GM21619 (cell line): ENCODE results near the gene CDK6.

Experiments used
- ATAC-seq: cut with Tn5 transposase; IDR thresholded peaks from one replicate; pipeline ENCODE4 v1.9.1; 2021; ENCODE audit not compliant: unreplicated experiment

Gene CDK6

DNA sequence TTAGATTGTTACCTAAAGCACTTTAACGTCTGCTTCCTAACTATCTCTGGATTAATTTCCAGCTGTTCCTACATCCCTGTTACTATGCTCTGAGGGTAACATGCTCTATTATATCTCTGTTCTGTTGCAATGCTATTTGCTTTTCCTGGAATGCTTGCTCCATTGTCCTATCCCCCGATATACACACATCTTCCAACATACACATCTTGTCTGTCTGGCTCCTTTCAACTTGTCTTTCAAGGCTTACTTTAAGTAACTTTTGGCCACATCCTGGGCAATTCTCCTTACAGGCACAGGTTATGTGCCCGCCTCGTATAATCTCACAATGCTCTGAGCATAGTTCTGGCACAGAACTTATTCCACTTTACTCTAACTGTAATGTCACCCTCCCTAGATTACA lies 96.2 kb downstream of the CDK6 start:
- ATAC-seq, result no peak

DNA sequence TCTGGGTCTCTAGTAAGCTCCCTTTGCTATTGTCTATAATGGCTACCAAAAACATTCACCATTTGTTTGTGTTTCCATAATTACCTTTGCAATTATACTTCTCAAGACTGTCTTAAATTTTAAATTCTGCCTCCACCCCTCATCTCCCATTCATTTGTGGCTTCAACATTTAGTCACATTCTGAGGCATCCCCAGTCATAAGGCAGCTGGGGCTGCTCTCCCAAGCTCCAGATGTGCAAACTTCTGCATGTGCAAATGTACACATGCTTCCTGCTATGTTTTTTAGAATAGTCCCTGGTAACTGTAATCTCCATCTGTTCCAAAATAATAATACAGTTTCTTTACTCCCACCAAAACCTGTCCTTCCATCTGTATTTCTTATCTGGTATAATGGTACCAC lies 97.3 kb downstream of the CDK6 start:
- ATAC-seq, result no peak

DNA sequence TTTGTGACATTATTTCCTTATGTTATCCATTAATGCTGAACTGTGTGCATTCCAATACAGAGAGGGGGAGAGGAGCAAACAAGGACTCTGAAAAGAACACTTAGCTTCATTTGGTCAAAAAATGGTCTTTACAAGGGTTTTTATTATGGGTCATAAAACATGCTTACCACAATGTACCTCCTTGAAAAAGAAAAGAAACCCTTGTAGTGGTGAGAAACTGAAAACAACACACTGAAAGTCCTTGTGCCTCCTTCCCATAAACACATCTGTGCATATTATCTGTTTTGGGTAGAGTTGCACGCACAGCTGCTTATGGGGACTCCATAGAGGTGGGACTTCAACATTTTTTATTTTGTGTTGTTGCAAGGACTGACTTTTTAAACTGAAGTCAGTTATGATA lies 98.7 kb downstream of the CDK6 start:
- peak; percentile 85 for ATAC-seq

DNA sequence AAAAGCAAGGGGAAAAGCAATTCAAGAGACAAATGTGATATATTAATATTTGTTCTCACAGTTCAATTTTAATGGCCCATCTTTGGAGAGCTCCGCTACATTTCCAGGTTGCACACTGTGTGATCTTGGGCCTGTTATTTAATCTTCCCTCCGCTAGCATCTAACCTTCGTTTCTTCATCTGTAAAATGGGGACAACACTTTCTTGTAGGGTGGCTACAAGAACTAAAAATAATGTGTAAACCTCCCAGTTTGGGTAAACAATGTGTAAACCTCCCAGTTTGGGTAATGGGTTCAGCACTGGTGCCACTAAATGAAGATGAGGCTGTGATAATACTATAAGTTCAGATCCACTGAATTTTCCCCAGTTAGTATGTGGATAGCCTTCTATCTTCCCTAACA lies 99.5 kb downstream of the CDK6 start:
- ATAC-seq, result no peak

DNA sequence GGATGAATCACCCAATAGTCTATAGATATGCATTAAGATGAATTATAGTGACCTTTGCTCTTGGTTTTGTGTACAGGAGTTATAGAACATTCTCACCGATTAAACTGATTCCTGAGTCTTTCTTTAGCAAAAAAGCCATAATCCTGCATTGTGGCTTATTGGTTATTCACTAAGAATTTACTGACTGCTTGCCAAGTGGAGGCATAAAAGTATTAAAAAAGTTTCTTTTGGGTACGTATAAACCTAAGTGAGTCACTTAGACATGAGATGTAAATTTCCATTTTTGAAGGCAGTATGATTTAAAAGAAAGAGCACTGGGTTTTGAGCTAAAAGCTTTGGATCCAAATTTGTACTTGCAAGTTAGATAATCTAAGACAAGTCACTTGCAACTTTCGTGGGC lies 100.7 kb downstream of the CDK6 start:
- no peak for ATAC-seq

DNA sequence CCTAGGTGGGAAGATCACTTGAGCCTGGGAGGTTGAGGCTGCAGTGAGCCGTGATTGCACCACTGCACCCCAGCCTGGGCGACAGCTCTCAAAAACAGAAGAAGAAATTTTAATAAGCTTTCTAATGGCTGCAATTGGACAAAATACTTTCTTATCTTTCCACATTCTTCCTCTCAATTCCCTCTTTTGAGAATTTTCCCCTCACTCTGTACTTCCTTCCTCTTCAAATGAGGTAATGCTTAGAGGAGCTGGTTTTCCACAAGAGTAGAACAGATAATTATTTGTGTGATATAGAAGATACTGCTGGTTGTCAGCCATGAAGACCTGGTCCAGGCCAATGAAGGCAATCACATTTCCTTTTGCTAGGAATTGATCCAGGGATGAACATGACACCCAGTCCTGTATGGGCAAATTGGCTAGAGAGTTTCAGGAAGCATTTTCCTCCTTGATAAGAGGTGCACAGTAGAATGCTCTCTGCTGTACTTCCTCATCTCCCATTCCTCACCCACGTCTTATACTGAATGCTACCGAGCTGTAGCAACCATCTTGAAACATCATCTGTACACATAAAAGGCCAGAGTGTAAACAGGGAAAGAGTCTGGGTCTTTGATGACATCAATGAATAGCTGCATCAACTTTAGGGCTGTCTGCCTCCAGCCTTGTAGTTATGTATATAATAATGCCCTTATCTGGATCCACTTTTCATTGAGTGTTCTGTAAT lies 103.9 kb downstream of the CDK6 start:
- ATAC-seq, result no peak

DNA sequence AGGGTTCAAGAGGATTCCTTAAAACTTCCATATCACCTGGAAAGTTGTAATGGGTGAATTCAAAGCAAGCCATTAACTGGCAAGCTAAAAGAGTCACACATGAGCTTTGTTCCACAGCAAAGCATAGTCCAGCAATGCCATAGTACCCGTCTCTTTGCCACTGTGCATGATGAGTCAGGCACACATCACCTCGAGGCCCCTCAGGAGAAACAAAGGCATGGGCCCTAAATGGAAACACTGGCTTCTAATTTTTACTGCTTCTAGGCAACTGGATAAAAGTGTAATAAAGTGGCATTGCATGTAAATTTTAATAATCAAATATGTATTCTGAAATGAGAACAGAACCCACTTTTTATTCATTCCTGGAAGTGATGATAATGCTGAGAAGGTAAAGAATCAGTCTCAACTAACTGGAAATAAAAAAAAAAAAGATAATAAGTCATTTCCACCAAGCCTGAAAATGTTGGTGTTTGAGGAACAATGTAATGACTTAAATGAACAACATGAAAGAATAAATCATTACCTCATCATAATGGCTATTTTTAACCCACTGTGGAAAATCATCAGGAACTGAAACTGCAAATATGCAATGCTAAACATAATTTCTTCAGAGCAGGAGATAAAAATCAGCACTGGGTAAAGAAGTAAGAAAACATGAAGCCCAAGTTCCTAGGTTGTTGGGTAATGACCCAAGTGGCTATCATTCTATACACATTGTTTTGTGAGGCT lies 104.9 kb downstream of the CDK6 start:
- ATAC-seq, result peak; percentile 40

DNA sequence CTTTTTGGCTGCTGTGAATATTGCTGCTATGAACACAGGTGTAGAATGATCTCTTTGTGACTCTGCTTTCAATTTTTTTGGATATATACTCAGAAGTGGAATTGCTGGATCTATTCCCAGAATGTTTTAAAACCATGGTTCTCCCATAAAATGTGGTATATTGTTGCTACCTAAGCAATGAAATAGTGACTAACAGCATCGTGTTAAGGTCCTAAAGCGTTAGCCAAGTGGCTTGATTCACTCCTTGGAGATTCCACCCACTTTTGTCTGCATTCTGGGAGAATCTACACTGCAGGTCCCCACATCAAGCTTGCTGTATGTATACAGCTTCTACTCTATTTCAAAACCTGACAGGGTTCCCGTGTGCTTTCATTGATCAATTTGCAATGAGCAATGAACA lies 105.6 kb downstream of the CDK6 start:
- no peak for ATAC-seq

DNA sequence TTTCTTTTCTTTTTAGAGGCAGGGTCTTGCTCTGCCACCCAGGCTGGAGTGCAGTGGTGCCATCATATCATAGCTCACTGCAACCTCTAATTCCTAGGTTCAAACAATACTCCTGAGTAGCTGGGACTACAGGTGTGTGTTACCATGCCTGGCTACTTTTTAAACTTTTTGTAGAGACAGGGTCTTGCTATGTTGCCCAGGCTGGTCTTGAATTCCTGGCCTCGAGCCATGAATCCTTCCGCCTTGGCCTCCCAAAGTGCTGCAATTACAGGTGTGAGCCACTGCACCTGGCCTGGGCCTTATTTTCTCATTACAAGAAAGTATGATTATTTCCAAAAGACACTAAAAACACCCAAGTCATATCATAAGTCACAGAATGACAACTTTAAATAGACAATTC lies 106.6 kb downstream of the CDK6 start:
- ATAC-seq, result no peak

DNA sequence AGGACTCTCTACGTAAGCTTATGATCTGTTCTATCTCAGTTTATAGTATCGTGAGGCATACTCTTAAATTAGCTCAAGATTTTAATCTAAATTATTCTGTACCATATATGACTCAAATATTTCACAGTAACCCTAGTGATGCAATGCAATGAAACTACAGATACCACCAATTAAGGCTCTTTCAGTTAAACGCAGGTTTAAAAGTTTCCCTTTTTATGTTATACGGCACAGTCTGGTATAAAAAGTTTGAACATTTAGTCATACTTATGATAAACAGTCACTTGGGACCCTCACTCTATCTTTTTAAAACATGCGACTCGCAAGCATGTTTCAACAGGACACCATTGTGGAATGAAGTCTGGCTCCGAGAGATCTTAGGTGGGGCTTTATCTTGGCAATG lies 107.2 kb downstream of the CDK6 start:
- no peak for ATAC-seq

DNA sequence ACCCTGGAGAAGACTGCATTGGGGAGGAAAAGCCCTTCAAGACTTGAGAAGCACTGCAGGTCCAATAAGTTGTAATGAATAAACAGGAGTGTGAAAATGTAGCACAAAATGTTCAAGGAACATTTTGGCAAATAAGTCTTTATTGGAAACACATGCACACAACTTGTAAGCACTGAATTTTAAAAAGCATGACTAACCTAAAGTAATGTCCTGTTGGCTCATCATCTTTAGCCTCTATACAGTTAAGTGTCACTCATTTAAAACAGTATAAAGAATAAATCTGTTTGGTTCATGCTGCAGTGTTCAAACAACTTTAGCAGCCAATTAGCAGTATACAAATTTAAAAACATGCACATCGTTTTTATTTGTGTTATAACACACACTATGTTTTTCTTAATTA lies 108.6 kb downstream of the CDK6 start:
- ATAC-seq, result no peak

DNA sequence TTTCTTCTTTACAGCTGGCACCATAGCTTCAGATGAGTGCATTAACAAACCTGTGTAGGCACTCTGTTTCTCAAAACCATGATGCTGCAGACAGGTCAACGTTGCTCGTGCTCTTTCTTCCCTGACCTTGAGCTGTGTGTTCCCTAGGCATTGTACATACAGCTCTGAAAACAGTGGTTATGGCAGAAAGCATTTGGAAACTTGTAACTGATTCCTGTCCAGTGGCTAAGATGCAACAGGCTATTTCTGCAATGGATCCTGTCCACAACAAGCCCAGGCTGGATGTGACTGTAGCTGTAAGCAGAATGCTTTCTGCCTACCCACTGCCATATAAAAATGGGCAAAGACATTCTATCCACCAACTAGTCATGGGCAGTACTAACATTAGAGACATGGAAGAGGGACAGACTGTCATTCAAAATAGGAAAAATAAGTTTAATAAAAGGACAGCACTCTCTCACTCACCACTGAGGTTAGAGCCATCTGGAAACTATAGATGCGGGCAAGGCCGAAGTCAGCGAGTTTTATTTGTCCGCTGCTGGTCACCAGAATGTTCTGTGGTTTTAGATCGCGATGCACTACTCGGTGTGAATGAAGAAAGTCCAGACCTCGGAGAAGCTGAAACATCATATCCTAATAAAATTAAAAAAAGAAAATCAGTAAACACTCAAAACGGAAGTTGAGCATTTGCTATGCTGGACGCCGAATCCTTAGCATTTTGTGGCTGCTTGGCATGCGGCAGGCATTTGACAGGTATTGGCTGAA lies 111.0 kb downstream of the CDK6 start:
- ATAC-seq, result no peak

DNA sequence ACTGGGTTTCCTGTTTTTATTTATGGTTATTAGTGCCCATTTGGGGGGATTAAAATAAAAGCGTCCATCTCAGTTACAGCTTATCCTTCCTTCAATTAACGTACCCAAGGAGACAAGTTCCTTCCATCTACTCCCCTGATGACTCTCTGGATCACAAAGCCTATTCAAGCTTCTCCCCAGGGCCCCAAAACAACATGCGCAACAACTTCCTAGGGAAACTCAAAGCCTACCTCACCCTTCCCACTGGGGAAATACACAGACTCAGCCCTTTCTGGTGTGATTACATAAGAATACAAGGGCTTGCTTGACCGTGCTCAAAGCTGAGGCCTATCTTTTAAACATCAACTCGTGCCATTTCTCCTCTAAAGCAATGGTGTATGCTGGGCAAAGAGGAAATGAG lies 112.4 kb downstream of the CDK6 start:
- no peak for ATAC-seq

DNA sequence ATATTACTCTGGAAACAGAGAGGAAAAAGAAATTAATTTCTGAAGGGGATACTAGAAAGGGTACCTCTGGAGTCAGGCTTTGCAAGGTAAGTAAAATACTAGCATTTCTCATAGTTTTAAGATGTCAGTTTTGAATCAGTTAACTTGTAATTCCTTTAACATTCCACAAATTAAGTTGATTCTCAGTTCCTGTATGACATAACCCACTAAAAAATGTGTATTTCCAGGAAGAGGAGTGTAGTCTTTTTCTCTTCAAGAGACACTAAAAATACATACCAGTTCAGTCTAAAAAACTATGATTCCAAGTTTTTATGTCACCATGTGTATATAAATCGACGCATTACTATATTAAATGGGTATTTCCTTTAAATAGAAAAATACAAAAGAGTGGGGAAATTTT lies 113.2 kb downstream of the CDK6 start:
- no peak for ATAC-seq

DNA sequence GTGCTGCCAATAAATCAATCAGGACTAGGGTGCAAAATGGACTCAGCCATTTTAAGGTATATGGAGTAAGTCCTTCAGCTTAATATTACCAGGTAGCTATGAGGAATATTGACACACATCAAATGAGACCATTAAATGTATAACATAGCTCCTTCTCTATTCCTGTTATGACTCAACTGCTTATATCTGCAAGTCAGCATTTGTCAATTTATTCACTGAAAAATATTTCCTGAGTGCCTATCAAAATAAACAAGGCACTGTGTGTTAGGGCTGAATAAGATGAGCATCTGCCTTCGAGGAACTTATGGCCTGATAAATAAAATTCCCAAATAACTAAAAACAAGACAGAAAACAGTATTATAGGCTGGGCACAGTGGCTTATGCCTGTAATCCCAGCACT lies 113.8 kb downstream of the CDK6 start:
- no peak for ATAC-seq

DNA sequence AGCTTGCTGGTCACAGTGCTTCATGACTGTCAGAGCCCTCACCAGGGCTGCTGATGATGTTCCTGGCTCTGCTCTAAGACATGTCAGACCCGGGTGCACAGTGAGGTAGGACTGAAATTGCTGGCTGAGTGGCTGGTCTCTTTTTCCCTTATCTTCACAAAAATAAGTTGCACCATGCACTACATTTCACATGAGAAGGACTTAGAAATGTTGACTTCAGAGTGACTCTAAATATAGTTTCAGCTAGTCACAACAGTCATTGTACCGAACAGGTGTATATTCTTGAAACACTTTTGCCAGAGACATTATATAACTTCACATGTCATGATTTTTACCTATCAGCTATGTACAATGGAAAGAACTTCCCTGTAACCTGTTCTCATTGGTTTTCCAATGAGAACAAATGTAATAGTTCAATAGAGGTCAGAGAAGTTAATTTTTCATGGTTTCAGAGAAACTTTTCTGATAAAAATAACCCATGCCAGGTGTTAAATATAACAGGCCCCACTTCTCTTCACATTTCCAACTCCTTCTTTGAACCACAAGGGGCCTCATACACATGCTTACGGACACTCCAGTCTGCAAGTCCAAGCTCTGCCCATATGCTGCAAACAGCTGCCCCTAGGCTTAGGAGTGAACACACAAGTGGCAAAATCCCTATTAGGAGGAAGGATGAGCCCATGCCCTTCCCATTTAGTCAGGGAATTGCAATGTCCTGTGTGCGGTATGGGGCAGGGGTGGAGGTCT lies 115.6 kb downstream of the CDK6 start:
- ATAC-seq, result peak; percentile 44

DNA sequence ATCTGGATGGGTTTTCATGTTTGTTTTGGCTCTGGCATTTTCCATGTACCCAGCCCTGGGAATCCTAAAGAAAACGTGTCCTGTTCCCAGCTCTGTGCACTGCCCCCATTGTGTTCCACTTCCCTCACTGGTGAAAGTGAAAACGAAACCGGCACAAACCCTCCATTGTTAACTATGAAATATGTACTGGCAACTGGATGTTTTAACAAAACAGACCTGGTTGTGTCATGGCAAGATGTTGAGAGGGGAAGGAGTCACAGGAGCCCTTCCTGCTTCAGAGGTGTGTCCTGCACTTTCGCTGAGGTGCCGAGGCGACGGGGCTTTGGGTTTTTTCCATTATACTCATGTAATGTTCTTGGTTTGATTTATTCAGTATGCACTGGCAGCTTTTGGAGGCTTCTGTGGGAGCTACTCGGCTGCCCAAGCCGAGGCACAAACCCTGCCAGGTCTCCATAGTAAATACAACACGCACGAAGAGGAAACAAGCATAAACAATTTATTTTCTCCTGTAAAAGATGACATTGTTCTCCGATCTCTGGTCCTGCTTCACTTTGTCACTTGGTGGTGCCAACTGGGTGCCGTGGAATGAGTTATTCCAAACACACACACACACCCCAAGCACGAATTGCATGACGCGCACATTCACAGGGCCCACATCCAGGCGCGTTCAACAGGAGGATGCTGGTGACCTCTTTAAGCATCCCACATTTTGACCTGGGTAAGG lies 118.2 kb downstream of the CDK6 start:
- ATAC-seq, result peak; percentile 54

DNA sequence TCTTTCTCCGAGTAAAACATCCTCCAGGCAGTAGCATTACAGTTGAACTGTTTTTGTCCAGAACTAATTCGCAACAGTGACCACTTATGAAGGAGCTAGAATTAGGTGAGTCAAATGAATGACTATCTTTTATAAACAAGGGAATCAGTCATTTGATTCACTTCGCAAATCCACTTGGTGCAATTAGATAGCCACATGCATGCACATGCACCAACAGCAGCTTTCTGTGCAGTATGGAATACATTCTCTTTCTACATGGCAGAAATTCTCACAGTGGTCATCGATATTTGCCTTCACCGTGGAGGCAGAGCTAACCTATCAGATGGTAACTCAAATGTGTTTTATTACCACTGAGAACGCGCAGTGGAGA lies 118.8 kb downstream of the CDK6 start:
- no peak for ATAC-seq

DNA sequence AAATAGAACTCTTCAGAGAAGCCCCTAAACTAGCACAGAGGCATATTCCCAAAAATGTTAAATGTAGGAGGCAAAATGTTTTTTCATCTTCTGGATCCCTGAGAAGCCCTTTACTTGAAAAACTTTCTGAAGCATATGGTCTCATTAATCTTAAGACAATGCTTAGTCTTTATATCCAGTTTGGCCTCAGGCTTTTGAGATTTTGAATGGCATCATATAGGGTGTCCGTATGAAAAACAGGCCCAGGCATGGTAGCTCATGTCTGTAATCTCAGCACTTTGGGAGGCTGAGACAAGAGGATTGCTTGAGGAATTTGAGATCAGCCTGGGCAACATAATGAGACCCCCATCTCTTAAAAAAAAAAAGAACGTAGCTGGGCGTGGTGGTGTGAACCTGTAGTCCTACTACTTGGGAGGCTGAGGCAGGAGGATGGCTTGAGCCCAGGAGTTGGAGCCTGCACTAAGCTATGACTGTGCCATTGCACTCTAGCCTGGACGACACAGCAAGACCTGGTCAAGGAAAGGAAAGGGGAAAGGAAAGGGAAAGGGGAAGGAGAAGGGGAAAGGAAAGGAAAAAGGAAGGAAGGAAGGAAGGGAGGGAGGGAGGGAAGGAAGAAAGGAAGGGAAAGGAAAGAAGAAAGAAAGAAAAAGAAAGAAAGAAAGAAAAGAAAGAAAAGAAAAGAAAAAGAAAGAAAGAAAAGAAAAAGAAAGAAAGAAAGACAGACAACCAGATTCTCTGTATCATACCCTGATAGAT lies 119.4 kb downstream of the CDK6 start:
- no peak for ATAC-seq

DNA sequence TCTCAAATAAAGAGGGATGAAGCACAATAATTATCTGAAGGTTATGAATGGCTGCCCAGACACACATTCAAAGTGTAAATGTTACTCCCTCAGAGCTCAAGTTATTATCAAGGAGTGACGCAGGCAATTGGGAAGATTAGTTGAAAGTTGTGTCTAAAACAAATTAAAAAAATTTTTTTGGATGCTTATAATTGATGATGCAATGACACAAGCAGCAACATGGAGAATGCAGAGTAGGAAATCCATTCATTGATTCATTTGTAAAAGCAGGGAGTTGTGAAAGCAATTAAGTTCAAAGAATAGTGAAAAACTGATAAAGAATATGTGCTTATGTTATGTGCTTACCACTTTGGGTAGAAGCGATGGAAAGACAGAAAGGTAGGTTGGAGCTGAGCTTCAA lies 120.4 kb downstream of the CDK6 start:
- no peak for ATAC-seq
